GM12874 (cell line): ENCODE results near the gene MAGI1.
A peak's percentile ranks its signal among the peaks of the same experiment; 100 is the strongest.

Experiments
- TF ChIP-seq, protein P1 (sequence below): IDR thresholded peaks from 2 replicates; pipeline ENCODE4 v1.5.1; 2011; ENCODE audit warnings: low read depth, mild to moderate bottlenecking, control low read depth, low read length, moderate library complexity; ENCODE audit not compliant: insufficient read depth

MAGI1 gene

DNA sequence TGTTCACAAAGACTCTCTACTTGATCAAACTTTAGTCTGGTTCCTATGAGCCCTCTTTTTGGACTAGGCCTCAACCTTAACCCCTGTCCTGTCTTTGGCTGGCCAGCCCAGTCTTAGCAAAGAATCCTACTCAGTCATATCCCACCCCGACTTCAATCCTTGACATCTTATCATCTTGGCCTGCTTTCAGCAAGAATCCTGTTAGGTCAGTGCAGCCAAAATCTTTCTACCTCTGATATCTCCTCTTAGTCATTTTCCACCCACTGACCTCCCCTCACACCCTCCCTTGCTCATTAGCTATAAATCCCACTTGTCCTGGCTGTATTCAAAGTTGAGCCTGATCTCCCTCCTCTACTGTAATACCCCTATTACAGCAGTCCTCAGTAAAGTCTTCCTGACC, 286.1 kb downstream of the MAGI1 start:
- TF ChIP-seq, protein P1, sequence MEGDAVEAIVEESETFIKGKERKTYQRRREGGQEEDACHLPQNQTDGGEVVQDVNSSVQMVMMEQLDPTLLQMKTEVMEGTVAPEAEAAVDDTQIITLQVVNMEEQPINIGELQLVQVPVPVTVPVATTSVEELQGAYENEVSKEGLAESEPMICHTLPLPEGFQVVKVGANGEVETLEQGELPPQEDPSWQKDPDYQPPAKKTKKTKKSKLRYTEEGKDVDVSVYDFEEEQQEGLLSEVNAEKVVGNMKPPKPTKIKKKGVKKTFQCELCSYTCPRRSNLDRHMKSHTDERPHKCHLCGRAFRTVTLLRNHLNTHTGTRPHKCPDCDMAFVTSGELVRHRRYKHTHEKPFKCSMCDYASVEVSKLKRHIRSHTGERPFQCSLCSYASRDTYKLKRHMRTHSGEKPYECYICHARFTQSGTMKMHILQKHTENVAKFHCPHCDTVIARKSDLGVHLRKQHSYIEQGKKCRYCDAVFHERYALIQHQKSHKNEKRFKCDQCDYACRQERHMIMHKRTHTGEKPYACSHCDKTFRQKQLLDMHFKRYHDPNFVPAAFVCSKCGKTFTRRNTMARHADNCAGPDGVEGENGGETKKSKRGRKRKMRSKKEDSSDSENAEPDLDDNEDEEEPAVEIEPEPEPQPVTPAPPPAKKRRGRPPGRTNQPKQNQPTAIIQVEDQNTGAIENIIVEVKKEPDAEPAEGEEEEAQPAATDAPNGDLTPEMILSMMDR = no peak

DNA sequence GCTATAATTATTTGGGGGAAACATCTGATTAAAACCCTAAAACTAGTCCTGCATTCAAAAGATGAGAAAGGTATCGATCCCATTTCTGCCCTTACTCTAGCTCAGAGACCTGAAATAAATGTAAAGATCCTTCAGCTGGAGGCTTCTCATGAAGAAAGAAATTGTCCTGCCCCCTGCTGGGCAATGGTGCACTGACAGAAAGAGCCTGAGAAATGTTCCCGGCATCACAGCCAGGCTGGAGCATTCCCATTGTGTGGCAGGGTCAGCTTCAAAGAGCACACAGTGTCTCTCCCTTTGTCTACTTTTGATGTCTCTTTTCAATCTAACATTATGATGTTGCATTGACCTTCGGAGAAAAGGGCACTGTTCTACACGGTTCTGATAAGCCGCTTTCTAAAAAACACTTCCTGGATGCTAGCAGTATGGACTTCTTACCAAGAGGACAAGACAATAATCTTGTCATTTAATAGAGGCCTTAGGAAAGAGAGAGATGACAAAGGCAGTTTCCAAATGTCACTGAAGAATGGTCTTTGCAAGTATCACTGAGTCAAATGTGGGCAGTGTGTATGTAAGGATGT, 287.5 kb downstream of the MAGI1 start:
- TF ChIP-seq, protein P1 = peak; percentile 45; the same call in 1 of the 2 replicates

DNA sequence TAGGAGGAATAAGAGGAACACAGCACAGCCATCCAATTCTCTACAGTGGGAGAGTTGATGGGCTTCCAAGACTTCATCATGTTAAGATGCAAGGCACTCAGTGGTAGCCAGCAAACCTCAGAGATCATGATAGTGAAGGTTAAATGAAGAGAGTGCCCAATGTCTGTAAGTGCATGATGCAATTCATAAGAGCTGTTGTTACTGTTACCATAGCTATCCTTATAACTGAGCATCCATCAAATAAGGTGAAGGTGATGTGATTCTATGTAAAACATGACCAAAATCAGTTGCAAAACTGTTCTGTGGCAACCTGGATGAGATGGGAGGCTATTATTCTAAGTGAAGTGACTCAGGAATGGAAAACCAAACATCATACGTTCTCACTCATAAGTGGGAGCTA, 289.7 kb downstream of the MAGI1 start:
- TF ChIP-seq, protein P1 = no peak

DNA sequence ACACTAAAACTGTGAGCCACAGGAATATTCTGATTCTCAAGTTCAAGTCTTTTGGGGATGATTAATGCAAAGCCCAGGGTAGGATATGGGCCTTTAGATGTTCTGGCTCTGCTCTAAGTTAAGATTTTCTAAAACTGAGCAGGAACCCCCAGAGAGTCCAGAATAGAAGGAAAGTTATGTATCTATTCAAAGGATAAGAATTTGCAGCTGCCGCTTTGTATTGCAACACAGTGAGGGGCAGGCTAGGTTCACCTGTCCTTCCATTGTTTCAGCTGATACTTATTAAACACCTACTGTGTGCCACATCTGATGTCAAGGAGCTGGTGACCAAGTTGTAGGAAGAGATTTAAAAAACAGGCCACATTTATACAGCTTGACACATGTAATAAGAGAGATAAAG, 290.4 kb downstream of the MAGI1 start:
- TF ChIP-seq, protein P1 = no peak

DNA sequence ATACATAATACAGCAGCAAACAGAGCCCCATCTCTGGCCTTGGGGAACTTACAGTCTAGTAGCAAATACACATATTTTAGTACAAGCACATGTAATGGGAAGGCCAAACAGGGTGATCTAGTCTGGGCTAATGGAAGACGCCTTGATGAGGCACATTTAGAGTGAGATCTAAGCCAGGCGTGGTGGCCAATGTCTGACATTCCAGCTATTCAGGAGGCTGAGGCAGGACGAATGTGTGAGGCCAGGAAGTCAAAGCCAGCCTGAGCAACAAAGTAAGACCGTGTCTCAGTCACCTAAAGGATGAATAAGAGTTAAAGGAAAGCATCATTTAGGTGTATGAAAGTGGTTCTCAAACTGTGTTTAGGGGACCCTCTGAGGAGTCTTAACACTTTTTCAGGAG, 291.9 kb downstream of the MAGI1 start:
- TF ChIP-seq, protein P1 = no peak

DNA sequence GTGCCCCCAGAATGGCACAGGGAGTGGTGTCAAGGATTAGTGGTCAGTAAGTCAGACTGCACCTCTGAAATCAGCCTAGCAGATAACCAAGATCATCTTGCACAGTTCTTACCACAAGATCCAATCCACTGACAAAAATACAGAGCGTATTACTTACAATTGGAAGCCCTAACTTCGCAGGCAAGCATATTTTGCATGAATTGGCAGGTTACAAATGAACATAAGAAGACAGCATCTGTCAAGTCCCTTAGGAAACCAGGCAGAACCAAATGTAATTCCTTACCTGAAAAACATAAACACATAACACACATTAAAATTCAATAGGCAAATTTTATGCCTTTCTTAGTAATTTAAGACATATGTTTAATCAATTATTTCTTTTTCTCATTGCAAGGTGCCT, 293.4 kb downstream of the MAGI1 start:
- TF ChIP-seq, protein P1 = no peak

DNA sequence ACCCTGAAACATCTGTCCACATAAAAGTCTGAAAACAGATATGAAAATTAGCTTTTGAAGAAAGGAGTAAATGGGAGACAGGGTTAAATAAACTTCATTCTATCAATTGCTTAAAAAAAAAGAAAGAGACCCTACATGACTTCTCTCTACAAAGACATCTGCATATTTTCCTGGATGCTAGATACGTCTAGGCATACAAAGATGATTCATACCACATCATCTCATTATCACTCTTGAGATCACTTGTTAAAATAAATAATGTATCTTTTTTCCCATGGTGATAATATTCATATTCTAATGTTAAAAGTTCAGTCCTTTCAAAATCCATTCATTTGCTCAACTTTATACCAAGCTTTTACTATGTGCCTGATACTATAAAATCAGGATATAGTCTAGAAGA, 295.8 kb downstream of the MAGI1 start:
- TF ChIP-seq, protein P1 = no peak
